Measurements from ENCODE around the gene TPPP3.

DNA sequence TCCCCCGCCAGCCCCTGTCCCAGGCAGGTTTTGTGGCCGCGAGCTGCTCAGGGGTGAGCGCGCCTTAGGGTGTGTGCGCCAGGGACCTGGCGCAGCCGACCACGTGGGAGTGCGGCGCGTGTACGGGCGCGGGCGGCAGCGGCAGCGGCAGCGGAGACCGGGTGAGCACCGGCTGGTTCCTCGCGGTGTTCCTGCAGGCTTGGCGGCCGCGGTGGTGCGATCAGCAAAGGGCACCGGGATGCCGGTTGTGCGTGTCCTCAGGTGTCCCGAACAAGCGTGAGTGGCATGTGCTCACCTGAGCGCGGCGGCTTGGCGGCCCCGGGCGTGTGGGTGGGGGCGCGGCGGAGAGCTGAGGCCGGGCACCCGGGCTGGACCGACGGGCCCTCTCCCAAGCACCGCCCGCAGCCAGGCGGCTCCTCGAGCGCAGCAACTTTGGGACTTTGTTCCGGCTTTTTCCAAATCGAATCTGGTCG lies 37.2 kb upstream of the TPPP3 start:
- TF ChIP-seq POLR2A (IDR thresholded peaks at IDR 0.05; ENCODE audit: low read length) (no peak), GATA1 (IDR thresholded peaks at IDR 0.05; ENCODE audit: low read depth, low read length) (no peak)
